Activated naive CD4-positive, alpha-beta T cell treated with anti-CD3 and anti-CD28 coated beads, Interleukin-2, amount 50 U/mL, for 16 hours (primary cell): ENCODE results near the gene HYDIN.
A peak's percentile ranks its signal among the peaks of the same experiment; 100 is the strongest.

ENCODE experiments used
- DNase-seq: peaks from one replicate; pipeline ENCODE4 v3.0.0-alpha.2; 2020

The HYDIN gene

DNA sequence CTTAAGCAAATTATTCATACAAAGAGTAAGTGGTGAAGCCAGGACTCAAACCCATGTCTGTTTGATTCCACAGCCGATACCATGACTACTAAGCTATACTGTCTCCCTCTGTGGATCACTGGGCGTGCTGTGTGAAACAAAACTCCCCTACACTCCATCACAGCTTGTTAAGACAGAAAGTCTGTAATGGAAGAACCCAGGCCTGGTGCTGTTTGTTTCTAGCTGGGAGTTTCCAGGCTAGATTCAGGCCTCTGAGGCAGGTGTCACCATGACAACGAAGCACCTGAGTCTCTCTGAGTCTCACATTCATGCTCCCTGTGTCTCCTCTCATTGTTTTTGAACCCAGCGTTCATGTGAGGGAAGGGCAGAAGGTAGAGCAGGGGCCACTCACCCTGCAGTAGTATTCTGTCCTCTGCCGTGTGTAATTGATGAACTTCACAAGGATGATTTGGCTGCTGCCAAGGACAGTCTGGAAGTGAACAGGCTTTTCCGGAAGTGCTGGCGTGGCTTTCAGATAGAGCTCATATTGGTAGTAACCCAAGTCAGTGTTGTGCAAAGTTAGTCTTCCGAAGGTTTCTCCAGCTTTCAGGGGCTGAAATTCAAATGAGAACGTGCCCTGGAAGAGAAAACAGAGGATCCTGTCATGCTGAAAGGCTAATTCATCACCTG is 421.0 kb downstream of the HYDIN start:
- DNase-seq: no peak

DNA sequence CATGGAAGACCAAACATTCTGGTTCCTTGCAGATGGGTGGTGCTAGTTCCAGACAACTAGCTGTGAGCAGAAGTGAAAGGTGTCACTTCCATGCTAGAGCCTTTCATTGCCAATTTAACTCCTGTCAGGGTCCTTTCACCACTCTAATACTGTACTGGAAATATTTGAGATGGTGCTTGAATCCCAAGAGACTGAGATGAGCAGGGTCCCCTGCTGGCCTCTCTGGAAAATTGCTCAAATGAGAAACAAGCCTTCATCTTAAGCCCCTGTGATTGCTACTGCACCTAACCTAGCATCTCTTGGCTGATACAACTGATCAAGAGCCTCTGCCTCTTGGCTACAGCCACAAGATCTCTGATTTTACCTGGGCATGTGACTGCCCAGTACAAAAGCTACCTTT is 422.2 kb downstream of the HYDIN start:
- DNase-seq: no peak

DNA sequence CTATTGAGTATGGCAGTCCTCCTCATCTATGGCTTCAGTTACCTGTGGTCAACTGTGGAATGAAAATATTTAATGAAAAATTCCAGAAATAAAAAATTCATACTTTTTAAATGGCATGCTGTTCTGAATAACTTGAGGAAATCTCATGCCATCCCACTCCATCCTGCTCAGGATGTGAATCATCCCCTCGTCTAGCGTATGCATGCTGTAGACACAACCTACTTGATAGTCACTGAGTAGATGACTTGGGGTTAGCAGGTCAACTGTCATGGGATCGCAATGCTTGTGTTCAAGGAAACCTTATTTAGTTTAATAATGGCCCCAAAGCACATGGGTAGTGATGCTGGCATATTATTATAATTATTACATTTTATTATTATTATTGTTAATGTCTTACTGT is 424.7 kb downstream of the HYDIN start:
- no peak for DNase-seq

DNA sequence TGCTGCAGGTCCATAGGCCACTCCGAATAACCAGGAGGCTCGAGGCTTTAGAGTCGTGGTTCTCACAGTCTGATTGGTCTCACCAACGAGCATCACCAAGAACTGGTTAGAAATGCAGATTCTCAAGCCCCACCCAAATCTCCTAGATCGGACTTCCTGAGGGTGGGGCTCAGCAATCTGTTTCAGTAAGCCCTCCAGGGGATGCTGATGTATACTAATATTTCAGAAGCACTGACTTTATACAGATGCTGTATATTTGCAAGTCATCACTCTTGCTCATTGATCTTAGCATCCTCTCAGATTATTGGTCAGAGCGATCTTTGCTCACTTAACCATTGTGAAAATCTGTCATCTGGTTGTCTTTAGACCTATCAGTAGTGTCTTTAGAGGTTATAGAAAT is 425.1 kb downstream of the HYDIN start:
- DNase-seq: no peak

DNA sequence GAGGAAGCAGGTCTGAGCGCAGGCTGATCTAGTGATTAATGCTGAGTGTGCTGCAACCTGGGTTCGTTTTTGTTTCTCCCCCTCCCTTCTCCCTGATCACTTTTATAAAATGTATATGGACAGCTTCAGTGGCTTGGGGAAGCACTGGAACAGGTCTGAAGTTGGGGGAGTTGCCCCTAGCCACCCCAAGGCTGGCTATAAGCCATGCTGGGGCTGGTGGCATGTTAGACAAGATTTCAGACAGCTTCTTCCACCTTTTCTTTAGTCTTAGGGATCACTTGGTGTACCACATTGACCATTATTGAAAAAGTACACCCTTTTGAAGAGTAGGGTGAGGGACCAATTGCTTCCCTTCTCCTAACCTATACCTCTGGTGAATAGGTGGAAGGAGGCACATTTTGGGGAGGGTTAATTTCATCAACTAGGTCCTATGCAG is 425.8 kb downstream of the HYDIN start:
- no peak for DNase-seq

DNA sequence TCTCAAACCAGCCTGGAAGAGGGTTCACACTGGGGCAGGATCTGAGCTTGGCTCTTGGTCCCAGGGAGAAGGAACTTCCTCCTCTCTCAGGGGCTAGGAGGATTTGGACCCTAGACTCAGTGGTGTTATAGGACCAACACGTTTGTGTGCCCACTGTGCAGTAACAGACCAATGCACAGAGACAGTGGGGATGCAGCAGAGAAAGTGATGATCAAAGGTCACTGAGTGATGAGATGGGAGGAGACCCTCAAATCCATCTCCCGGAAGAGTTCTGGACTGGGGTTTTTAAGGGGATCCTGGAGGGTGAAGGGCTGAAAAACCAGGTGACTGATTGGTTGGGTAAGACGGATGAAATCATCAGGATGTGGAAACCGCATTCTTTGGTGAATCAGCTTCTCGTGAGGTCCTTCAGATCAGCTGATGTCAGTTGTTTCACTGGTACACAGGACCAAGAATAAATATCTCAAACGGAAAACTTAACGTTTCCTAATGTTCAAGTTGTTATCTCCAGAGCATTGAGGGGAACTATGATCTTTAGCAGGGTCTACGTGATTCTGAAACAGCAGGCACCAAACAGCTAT is 426.3 kb downstream of the HYDIN start:
- DNase-seq: no peak

DNA sequence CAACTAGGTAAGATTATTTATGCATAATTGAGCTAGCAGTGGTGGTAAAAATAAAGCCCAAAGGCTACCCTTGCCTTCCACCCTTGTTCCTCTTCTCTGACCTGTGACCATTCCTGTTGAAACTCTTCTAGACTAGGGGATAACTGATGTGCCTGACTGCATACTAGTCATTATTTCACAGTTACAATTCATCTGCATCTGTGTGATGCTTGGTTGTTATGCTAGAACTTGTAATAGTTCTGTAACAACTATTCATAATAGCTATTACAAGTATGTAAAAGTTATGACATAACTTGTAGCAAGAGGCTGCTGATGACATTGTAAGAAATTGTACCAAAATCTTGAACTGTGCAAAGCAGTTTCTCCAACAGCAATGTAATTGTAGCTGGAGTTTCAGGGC is 427.2 kb downstream of the HYDIN start:
- DNase-seq: no peak

DNA sequence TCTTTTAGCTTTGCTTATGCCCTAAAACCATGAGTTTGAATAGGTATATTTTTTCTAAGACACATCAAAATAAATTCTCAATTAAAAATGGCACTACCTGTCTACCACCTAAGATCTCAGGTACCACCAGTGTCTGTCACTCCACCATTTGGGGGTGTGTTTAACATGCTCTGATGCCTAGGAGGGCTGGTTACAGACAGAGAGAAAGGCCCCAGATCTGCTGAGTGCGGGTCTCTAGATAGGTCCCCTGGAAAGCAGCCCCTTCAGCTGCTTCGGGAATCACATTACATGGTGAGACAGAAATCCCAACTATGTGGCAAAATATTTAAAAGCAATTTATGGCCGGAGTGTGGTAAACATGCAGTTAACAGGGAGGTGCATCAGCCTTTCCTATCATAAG is 428.9 kb downstream of the HYDIN start:
- no peak for DNase-seq

DNA sequence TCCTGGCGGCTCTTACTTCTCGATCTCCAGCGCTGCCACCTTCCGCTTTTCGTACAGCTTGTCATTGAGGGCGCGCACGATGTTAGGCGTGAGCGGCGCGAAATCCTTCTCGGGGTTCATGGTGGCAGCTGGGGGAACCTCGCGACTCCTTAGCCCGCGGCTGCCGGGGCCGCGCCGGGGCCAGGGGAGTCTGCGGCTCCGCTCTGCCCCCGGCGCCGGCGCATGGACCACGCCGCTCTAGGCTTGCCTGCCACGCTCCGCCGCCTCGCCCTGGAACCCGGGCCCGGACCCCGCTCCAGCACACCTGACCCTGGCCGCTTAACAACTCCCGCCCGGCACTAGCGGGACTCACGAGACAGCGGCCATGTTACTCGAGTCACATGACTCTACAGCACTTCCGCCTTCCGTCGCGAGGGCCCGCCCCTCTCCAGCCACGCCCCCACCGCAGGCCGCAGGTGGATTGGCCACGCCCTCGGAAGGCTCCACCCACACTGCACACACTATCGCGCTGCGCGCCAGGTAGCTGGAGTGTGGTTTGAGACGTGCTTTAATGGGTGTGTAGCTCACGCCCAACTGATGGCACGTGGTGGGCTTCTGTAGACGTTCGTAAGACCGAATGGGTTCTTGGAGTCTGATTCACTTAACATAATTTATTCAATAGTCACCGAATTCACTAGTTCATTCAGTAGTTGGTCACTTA is 429.6 kb downstream of the HYDIN start, which contains the start of gene VAC14:
Gene VAC14, minus strand, starts transcription at position 378 of the 700 bp plus-strand sequence. Its CDS starts 258 bp downstream, at position 120.
- DNase-seq: peak; percentile 98

DNA sequence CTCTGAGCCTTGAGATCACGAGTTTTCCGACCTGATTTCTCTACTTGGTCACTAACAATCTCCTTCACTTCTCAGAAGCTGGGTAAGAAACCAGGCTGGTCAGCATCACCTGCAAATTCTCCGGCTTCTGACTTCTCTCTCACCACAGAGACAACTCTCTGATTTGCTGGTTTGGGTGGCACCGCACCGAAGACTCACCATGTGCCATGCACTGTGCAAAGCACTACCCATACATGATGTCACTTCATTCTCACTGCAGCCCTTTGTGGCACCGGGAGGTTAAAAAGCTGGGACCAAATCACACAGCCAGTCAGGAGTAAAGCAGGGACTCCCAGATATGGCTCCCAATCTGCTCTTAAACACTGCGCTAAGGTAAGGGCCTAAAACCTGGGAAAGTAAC is 430.2 kb downstream of the HYDIN start:
- no peak for DNase-seq

DNA sequence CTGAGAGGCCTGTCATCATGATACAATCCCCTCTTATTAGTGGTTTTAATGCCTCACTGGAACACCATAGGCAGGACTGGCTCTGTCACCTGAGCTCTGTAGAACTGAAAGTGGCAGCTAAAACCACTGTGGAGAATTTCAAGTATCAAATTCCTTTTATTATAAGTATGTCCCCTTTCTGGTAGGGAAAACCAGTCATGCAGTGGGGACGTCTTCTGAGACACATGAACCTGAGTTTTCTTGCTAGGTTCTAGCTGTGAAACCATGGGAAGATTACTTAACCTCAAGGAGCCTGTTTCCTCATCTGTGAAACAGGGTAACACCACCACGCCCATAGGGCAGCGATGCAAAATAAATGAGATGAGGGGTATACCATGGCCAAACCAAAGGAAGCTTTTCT is 434.2 kb downstream of the HYDIN start:
- no peak for DNase-seq

DNA sequence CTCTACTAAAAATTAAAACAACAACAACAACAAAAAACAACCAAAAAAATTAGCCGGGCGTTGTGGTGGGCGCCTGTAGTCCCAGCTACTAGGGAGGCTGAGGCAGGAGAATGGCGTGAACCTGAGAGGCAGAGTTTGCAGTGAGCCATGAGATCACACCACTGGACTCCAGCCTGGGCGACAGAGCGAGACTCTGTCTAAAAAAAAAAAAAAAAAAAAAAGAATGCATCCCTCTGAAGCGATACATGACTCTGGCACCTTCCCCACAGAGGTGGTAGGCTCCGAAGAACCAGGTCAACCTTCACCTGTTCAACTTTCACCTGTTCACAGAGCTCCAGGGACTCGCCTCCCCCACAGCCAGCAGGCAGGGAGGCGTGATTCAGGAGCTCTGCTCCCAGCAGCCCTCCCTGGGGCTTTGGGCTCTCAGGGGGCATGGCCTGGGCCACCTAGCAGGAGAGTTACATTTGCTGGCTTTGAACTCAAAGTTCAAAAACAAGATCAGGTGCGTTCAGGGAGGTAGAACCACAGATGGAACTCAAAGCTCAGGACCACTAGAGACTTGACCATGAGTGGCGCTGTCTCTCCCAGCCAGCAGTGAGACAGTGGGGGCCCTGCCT is 435.1 kb downstream of the HYDIN start:
- DNase-seq: no peak

DNA sequence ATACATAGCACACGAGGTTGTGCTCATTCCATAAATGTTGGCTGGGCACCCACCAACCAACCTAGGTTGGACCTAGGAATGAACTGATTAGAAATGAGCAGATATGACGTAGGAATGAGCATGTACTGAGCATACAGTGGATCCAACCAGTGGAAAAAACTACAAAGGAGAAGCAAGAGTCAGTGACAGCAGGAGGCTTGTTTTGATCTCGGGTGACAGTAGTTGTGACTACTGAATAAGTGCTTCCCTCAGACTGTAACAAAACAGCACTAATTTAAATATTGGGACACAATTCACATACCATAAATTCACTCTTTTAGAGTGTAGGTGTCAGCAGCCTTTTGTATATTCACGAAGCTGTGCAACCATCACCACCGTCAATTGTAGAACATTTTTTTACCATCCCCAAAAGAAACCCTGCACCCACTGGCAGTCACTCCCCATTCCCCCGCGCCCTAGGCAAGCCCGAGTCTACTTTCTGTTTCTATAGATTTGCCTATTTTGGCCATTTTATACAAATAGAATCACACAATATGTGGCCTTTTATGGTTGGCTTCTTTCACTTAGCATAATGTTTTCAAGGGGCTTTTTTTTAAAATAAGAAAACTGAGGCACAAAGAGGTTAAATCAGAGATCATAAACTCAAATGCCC is 436.5 kb downstream of the HYDIN start:
- DNase-seq: no peak

DNA sequence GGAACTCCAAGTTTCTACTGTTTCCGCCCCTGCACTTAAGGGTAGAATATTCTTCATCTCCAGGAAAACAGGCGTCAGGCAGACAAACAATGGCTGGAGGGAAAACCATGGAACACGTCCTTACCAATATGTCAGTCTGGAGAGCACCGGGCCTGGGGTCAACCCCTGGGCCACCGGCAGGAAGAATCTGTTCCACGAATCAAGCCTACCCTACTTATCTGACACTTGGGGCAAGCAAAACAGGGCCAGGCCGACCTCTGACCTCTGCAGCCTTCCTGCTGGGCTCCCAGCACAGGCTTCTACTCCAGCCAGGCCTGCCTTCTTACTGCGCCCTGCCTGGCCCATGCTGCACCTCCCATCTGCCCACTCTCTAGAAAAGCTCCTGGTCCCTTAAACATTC is 439.7 kb downstream of the HYDIN start:
- no peak for DNase-seq

DNA sequence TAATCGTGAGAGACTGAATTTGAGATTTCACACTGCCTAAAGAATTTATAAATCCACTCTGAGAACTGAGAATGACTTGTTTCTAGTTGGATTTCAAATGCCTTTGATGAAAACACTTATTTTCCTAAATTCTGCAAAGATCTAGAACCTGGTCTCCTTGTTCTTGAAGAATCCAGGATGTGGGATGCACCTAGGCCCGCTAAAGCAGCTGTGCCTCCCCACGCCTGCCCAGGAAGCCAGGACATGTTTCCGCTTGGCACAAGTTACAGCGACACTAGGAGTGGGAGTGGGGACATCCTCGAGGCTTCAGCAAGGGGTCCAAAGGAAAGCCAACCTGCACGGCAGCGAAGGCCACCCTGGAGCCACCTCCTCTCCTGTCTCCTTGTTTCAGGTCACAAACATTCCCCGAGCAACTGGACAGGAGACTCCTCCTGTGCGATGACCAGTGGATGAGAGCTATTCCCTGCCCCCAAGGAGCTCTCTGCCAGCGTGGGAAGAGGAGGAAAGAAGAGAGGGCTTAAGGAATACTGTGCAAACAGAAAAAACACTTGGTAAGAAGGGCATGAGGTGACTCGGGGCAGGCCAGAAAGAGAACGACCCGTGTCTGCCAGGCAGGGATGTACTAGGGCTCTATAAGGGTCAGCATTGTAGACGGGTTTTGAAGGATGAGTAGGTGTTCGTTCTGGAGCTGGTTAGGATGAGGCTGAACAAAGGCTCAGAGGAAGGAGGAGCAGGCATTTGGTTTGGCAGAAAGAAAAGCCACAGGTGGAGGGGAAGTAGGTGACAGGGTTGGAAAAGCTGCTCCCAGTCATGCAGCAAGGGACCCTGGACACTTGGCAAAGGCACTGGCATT is 440.7 kb downstream of the HYDIN start:
- DNase-seq: no peak

DNA sequence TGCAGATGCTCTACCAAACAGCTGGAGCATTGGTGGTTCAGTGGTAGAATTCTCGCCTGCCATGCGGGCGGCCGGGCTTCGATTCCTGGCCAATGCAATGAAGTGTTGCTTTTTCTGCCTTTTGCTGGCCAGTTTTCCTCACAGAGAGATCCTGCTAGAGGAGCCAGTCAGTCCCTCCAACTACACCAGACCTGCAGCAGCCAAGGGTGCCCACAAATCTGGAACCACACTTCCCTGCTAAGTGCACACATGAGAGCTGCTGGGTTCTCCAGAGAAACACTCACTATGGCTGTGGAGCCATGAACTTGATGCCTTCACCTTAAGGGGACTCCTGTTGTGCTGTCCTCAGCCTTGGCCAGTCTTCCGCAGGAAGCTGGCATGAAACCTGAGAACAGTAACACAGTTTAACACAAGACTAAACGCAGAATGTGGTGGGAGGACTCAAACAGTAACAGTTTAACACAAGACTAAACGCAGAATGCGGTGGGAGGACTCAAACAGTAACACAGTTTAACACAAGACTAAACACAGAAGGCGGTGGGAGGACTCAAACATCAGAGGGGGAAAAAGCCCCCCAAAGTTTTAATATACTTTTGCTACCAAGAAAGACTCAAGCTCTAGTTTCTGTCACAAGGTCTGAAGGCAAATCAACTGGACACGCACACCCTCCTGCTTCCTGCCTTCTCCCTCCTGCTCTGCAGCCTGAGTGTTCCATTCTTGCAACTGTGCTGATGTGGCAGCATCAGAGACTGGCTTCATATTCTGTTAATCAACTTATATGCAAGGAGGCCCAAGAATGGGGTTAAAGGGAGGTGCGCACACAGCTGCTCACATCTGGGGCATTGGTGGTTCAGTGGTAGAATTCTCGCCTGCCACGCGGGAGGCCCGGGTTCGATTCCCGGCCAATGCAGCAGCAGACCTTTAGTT is 441.6 kb downstream of the HYDIN start:
- DNase-seq: no peak

DNA sequence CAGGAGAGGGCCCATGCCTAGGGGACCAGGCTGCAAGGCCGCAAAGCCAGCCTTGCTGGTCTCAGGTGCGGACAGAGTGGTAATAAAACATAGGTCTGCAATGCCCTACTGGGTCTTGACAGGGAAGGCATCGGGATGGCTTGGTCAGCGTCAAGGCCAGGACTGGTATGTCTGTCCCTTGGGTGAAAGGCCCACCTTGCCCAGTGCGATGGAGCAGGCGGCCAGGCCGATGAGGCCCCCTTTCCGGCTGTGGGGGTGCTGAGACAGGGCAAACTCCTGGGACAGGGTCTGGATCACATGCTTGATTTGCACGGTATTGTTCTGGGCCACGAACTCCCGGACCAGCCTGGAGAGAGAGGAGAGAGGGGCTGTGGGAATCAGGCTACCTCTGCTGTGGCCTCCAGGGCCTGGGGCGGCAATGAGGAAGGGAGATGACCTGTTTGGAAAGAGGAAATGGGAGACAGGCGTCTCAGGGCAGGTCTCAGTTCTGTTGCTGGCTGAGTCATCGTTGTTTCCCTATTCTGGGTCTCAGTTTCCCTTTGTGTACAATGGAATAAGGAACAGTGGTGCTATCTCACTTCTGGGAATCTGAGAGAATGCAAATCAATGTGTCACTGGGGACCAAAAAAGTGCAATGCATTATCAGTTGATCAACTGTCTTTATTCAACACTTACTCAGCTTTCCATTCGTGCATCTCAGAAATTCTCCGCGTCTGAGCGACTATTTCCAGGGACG is 444.3 kb downstream of the HYDIN start:
- DNase-seq: no peak

DNA sequence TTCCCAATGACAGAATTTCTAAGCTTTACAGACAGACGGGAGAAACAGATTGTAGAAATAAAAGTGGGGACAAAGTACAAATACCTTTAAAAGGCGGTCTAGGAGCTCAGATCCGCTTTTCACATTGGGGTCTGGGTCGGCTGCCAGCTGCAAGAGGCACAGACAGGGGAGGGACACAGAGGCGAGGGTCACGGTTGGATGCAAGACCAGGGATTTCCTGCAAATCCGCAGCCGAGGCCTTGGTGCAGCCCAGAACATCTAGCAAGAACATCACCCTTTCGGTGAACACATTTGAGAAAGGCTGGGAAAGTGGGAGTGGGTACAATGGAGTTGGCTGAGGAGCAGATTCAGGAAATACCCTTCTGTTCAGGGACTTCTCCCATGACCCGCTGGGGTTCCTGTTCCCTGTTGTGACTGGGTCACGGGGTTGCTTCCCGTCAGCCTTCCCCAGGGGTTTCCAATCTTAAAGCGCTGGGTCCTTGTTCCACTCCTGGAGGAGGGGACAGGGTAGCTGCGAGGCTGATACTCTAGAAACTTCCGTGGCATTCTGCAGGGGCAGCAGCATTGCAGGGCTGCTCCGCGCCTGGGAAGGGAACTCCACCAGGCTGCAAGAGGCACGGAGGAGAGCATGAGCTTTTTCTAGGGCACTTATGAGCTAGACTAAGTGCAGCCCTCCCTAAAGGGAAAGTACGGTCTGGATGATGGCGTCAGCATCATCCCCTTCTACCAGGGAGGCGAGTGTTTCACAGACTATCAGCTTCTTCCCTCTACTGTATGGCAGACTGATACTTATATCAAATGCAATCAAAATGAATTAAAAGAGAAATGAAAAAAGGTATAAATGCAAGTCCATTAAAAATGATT is 445.6 kb downstream of the HYDIN start:
- no peak for DNase-seq

DNA sequence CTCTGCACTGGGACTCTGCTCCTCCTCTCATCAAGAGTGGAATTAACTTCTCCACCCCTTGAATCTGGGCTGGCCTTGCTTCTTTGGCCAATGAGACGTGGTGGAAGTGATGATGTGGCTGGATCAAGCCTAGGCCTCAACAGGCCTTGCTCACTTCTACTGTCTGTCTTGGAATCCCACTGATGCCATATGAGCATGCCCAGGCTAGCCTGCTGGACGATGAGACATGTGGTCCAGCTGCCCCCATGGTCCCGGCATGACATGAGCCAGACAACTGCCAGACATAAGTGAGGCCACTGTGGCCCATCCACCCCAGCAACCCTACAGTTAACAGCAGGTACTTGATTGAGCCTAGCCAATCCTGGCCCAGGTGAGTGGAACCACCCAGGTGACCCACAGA is 448.3 kb downstream of the HYDIN start:
- no peak for DNase-seq
